Esophagus muscularis mucosa (tissue), 3 donors: Measurements from ENCODE around the gene ZC3H7A.

Experiments
- CTCF ChIP-seq, 3 experiments: fragments of 200-600 bp in 2 of 3; fragments of 450-650 bp in 1 of 3; sonication (generic) in 2 of 3; IDR thresholded peaks; one replicate each; pipeline ENCODE4 v1.5.1; 2017 to 2019; ENCODE audit warnings: antibody characterized with exemption in 3 of 3, mild to moderate bottlenecking in 2 of 3, moderate library complexity in 1 of 3
- POLR2A ChIP-seq: fragments of 450-650 bp; IDR thresholded peaks from one replicate; pipeline ENCODE4 v1.6.1; 2017; ENCODE audit warnings: antibody characterized with exemption, moderate library complexity, mild to moderate bottlenecking, low read depth

DNA sequence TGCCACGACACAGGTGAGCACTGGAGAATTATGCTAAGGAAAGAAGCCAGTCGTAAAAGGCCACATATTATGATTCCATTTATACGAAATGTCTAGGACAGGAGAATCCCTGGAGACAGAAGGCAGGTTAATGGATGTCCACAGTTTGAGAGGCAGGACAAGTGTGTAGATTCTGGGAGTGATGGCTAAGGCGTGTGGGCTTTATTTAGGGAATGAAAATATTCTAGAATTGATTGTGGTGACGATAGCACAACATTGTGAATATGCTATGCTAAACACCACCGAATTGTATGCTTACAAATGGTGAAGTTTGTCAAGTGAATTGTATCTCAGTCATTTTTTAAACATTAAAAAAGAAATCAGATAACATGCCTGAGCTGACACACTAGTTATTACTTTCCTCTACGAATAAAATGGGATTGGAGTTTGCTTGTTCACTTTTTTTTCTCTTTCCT, 49.1 kb downstream of the ZC3H7A start:
- TF ChIP-seq CTCF (IDR thresholded peaks at IDR 0.05) = no peak
- no peak for TF ChIP-seq POLR2A
